DND-41 (cell line): ENCODE results near the gene NRDE2.

ENCODE experiments used
- CTCF ChIP-seq: IDR thresholded peaks from 2 replicates; pipeline ENCODE4 v1.5.1; 2012; ENCODE audit warnings: borderline replicate concordance, low read length, moderate library complexity, mild to moderate bottlenecking; ENCODE audit not compliant: poor library complexity, severe bottlenecking; ENCODE audit errors: extremely low read depth
- EZH2 ChIP-seq: IDR thresholded peaks from 3 replicates; pipeline ENCODE4 v1.6.1; 2012; ENCODE audit warnings: borderline replicate concordance, low read depth, mild to moderate bottlenecking, moderate library complexity, low read length, inconsistent platforms; ENCODE audit not compliant: severe bottlenecking

- TF ChIP-seq EZH2: no peak
- peak; percentile 30 for TF ChIP-seq CTCF
These were observed 37.4 kb upstream of the NRDE2 start for GRCh38 chr14:90368946-90369721.
